GM21825 (cell line): ENCODE results near the gene UGDH.
"Not testable (repeated sequence)": the region's sequence is repeated elsewhere in the genome, so short reads cannot be mapped to it uniquely, and the experiment has no call there.

Source experiments
- ATAC-seq: cut with Tn5 transposase; IDR thresholded peaks from one replicate; pipeline ENCODE4 v1.9.1; 2021; ENCODE audit warnings: mild to moderate bottlenecking, moderate library complexity; ENCODE audit not compliant: unreplicated experiment

UGDH gene

DNA sequence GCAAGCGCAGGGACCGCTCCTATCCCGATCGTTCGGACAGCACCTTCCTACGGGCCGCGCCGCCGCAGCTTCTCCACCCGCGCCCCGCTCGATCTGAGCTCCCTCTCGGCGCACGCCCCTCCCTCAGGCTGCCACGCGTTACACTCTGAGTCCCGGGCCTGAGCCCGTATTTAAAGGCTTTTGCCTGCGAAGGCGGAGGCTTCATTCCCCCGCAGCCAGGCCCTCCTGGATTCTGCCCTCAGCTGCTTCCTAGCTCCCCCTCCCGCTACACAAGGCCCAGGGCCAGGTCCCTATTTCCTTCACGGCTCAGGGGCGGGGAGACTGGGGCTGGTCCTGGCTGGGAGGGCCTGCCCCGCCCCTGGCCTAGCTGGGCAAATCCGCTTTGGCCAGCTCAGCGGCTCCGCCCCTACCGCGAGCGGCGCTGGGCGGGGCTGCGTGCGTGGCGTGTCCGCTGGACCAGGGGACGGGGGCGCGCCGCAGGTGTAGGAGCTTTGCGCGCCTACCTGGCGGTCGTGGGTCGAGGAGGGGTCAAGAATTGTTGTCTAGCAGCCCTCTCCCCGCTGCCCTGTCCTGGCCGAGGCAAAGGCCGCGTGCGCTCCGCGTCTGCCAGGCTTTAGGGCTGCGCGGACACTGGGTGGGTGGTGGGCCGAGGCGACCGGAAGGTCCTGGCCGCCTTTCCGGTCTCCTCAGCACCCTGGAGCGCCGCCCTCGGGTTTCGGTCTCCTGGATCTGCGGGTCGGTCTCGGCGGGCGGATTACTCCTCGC is at the start of gene UGDH:
UGDH (minus strand) TSS at position 144 of the 765 bp plus-strand sequence. CDS start 5,927 bp downstream, outside the sequence.
- peak; percentile 95 for ATAC-seq

DNA sequence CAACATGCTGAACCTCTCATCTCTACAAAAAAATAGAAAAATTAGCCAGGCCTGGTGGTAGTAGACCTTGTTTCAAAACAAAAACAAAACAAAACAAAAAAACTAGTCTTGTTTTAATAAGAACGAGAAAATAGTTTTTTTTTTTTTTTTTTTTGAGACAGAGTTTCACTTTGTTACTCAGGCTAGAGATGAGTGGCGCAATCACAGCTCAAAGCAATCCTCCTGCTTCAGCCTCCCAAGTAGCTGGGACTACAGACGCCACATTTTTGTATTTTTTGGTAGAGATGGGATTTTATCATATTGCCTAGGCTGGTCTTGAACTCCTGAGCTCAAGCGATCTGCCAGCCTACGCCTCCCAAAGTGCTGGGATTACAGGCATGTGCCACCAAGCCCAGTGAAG is 47.7 kb upstream of the UGDH start:
- no peak for ATAC-seq

DNA sequence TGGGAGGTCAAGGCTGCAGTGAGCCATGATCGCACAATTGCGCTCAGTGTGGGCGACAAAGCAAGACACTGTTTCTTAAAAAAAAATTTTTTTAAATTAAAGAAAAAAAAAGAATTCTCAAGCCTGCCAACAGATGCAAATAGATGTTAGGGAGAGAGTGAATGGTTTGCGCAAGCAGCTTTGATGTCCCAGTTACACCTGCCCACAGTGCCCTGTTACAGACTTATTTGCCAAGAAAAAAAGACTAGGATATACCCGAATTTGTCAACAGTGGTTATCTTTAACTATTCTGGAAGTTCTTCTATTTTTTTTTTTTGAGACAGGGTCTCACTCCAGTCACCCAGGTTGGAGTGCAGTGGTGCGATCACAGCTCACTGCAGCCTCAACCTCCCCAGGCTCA is 44.3 kb upstream of the UGDH start:
- no peak for ATAC-seq

DNA sequence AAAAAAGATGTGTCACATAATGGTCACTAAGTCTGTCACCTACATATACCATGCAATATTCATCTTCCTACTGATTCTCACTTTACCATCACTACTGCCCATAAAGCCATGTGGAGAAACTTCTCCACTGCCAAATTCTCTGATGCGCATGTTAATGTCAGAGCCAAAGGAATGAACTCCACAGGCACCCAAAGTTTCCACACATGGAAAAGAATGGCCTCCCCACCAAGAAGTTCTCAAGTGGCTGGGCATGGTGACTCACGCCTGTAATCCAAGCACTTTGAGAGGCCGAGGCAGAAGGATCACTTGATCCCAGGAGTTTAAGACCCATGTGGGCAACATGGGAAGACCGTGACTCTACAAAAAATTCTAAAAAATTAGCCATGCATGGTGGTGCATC is 43.8 kb upstream of the UGDH start:
- ATAC-seq: no peak

DNA sequence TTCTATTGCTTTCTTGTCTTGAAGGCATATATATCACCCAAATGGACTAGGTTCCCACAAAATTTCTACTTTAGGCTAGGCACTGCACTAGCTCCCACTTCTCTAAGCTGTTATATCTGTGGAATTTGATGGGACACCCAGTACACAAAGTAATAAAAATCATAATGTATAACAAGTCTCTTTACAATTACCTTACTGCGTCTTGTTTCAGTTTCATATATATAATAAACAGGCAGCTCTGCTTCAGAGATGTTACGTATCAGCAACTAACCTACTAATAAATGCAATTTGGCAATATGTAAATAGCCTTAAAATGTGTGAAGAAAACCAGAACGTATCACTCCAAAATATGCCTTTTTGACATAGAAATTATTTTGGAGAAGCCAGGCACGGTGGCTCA is 42.0 kb upstream of the UGDH start:
- no peak for ATAC-seq

DNA sequence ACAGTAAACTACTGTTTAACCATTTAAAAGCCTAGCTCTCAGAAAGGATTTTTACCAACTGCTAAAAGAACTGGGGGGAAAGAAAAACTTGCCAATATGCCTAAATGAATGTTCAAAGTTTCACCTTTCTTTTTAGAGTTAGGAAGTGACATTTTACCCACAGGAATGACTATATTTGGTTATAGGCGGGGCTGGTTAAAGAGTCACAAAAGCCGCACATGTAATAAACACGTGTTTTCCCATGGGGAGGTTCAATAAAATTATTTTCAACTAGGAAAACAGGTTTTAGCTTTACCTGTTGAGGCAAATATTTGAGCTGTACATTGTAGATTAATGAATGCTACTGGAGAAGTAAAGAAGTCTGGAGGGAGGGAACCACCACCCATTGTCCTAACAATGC is 41.6 kb upstream of the UGDH start:
- ATAC-seq: no peak

DNA sequence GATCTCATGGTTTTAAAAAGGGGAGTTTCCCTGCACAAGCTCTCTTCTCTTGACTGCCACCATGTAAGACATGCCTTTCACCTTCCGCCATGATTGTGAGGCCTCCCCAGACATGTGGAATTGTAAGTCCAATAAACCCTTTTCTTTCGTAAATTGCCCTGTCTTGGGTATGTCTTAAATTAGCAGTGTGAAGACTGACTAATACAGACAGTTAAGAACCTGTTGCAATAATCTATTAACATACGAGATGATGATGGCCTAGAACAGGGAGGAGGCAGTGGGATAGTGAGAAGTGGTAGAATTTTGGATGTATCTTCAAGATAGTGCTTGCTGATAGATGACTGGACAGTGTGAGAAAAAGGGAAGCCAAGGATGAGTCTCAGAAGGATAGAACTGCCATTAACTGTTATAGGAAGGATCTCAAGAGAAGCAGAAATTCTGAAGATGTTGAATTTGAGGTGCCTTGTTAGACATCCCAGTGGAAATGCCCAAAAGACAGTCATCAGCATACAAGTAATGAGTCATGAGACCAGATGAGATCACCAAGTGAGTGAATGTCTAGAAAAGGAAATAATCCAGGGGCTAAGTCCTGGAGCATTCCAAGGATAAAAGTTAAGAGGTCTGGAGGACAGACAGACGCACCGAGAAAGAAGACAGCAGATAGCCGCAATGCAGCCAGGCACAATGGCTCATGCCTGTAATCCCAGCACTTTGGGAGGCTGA is 38.8 kb upstream of the UGDH start:
- no peak for ATAC-seq

DNA sequence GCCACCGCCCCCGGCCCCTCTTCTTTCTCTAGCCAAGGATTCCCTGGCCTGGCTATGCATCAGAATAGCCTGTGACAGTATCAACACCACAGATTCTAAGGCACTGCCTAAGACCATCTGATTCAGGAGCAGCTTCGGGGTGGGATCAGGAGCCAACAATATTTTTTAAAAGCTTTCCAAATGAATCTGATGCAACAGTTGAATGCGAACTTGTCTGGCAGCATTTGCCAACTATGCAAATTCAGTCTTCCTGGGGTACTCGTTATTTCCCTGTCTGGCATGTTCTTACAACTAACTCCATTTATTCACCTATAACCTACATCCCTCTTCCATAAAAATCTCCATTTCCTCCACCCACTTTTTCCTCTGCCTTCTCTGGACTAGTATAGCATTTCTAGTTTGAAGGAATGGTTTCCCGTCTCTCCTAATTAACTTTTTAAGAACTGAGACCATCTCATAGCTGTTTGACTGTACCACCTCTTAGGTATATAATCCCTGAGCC is 36.2 kb upstream of the UGDH start:
- no peak for ATAC-seq

DNA sequence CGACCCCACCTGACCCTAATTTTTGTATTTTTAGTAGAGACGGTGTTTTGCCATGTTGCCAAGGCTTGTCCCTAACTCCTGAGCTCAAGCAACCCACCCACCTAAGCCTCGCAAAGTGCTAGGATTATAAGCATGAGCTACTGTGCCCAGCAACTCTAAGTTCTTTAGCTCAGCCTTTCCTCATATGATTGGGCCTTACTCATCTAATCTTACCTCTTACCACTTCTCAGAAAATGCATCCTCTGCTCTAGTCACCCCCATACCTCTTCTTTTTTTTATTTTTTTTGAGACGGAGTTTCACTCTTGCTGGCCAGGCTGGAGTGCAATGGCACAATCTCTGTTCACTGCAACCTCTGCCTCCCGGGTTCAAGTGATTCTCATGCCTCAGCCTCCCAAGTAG is 35.6 kb upstream of the UGDH start:
- ATAC-seq: no peak

DNA sequence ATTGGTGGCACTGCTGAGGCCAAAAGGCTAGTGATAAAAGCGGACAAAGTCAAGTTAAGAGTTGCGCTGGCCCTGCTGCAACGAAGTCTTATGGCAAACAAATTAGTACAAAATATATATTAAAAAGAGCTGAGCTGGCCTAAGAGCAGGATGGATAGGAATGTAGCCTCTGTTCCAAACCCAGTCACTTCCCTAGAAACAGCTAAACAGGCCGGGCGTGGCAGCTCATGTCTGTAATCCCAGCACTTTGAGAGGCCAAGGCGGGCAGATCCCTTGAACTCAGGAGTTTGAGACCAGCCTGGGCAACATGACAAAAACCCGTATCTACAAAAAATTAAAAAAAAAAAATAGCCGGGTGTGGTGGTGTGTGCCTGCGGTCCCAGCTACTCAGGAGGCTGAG is 32.4 kb upstream of the UGDH start:
- ATAC-seq: no peak

DNA sequence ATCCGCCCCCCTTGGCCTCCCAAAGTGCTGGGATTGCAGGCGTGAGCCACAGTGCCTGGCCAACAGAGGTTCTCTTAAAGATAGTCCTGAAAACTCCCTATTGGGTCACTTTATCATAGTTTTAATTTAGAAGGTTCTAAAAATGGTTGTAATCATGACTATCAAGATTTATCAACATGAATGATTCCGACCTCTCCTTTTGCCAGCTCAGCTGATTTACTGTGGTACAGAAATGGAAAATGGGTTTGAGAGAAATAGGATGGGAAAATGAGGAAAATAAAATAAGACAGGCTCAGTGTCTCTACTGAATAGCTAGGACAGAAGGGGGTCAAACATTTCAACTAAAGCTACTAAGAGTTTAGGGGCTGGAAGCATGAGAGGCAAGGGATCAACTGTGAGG is 28.2 kb upstream of the UGDH start:
- ATAC-seq: no peak

DNA sequence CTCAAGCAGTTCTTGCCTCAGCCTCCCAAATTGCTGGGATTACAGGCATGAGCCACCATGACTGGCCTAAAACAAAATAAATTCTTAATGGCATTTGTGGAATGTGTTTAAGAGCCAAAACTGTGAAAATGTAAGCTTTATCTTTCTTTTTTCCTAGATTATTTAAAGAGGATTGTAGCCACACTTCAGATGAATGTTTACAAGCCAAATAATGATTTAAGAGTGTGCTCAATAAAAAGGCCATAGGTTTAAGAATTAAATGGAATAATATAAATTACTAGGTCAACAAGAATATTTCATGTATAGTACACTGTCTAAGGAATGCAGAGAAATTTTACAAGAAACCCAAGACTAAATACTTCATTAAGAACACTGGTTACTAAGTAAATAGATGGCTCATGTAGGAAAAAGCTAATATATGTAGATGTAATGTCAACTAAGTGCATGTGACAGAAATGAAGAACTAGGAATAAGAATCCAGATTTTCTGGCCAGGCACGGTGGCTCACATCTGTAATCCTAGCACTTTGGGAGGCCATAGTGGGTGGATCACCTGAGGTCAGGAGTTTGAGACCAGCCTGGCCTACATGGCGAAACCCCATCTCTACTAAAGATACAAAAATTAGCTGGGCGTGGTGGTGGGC is 21.3 kb upstream of the UGDH start:
- no peak for ATAC-seq

DNA sequence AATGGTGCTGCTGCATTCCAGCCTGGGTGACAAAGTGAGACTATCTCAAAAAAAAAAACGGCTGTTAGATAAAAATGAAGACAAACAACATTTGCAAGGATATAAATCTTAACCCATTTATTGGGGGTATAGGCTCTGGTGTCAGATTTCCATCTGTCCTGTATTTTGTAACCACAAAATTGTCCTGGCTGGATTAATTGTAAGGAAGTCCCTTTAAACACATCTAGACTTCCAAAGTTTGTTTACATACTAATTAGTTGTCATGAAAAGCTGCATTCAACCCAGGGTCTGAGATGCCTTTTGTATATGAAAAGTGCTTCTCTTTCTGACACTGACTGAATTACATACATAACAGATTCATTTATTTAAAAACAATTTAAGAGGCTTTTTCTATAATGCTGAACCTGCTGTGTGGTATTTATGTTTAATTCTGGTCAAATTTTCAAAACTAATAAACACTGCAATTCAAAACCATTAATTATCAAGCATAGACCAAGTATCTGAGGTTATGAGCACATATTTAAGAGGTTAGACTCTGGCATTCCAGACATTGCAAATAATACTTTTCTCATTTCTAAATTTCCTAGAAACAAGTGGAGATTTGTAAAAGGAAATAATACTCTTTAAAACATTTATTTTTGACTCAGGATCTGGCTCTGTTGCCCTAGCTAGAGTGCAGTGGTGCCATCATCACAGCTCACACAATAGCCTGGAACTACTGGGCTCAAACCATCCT is 17.5 kb upstream of the UGDH start:
- no peak for ATAC-seq

DNA sequence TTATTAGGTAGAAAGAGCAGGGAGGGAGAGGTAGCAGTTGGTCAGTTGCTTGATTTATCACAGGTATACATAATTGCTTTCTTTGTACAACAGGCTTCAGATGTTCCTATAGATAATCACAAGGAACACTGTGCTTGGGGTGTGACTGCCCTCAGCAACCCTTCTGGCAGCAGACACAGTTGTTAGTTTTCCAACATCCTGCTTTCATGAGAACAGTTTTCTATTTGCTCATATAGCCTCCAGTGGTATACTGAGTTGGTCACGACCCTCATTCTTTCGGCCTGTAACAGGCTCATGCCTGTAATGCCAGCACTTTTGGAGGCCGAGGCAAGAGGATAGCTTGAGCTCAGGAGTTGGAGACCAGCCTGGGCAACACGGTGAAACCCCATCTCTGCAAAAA is 16.8 kb upstream of the UGDH start:
- not testable (repeated sequence) for ATAC-seq

DNA sequence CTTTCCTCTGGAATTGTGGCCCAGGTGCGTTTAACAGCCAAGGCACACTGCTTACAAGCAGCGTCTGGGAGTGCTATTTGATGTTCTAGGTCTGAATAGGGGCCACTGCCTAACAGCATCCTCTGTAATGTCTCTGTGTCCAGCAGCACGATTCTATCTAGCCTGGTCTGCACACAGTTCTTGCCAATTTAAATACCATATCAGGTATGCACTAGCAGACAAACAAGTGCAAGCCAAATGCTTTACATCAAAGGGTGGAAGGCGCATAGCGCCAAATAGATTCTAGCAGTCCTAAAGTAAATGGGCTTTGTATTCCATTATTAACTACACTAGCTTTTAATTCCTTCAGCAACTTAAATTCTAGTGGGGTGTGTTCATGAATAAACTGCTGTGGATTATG is 15.8 kb upstream of the UGDH start:
- no peak for ATAC-seq

DNA sequence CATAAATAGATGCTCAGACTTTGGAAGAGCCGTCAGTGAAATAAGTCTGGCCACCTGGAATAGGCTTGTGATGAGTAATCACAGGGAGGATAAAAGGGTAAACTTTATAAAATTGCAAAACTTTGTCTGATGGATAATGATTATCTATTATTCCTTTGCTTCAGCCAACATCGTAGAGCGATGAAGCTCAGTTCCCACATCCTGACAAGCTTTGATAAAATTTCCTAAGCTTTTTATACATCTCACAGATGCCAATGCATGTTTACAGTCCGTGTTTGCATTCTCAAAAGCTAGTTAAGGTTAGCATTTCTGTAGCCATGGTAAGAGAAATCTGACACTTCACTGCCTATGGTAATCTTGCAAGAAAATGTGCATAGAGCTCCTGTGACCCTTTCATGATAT is 15.4 kb upstream of the UGDH start:
- no peak for ATAC-seq

DNA sequence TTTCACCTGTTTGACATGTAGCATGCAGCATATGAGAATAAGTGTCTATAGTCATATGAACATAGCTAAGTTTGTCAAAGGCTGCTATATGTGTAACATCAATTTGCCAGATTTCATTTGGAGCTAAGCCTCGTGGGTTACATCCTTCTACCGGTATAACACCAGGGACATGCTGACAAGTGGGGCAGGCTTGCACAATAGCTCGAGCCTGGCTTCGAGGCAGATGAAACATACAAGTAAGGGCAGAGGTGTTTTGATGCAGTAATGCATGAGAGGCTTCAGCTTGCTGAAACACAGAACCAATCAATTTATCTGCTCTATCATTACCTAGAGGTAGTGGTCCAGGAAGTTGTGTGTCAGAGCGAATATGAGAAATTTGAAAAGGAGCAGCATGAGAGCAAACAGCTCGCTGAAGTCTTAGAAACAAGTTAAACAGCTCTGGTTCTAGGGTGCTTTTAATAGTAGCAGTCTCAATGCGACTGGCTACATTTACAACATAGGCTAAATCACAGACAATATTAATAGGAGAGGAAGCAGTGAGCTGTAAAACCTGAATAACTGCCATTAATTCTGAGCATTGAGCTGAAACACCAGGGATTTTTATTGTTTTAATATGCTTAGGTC is 14.9 kb upstream of the UGDH start:
- no peak for ATAC-seq

DNA sequence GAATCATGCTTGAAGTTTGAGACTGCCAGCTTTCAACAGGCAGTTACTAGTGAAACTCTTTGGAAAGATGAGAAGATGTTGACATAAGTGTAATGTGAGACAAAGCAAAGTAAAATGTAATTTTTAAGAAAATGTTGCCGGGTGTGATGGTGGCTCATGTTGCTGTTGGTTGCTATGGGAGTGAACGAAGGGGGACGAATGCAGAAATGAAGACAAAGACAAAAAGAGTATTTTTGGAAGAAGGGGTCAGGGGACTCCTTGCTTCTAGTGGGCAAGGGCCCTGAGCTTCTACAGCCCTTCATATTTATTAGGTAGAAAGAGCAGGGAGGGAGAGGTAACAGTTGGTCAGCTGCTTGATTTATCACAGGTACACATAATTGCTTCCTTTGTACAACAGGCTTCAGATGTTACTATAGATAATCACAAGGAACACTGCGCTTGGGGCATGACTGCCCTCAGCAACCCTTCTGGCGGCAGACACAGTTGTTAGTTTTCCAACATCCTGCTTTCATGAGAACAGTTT is 11.9 kb upstream of the UGDH start:
- ATAC-seq: no peak

DNA sequence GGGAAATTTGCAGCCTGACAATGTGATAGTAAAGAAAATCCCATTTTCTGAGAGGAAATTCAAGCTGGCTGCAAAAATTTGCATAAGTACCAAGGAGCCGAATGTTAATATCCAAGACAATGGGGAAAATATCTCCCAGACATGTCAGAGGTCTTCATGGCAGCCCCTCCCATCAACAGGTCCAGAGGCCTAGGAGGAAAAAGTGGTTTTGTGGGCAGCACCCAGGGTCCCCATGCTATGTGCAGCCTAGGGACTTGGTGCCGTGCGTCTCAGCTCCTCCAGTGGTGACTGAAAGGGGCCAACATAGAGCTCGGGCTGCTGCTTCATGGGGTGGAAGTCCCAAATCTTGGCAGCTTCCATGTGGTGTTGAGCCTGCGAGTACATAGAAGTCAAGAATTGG is 6.3 kb upstream of the UGDH start:
- no peak for ATAC-seq

DNA sequence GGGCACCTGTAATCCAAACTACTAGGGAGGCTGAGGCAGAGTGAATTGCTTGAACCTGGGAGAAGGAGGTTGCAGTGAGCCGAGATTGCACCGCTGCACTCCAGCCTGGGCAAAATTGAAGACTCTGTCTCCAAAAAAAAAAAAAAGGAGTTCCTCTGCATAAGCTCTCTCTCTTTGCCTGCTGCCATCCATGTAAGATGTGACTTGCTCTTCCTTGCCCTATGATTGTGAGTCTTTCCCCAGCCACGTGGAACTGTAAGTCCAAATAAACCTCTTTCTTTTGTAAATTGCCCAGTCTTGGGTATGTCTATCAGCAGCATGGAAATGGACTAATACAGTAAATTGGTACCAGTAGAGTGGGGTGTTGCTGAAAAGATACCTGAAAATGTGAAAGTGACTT is 5.0 kb upstream of the UGDH start:
- not testable (repeated sequence) for ATAC-seq

DNA sequence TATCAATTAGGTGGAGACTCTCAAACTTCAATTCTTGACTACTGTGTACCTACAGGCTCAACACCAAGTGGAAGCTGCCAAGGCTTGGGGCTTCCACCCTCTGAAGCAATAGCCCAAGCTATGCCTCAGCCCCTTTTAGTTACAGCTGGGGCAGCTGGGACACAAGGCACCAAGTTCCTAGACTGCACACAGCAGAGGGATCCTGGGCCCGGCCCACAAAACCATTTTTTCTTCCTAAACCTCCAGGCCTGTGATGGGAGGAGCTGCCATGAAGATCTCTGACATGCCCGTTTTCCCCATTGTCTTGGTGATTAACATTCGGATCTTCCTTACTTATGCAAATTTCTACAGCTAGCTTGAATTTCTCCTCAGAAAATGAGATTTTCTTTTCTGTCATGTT is 3.4 kb upstream of the UGDH start:
- no peak for ATAC-seq
